Skeletal muscle satellite cell (primary cell): ENCODE results near the gene TRIO.

Source experiments
- H3K27me3 ChIP-seq: 2 replicates; pipeline ENCODE4 v1.7.0; 2013; ENCODE audit warnings: low read length; ENCODE audit not compliant: control insufficient read depth, insufficient read depth
- H3K36me3 ChIP-seq: 2 replicates; pipeline ENCODE4 v1.7.0; 2013; ENCODE audit warnings: mild to moderate bottlenecking, control low read depth, low read length; ENCODE audit not compliant: insufficient read depth
- H3K4me1 ChIP-seq: 2 replicates; pipeline ENCODE4 v1.7.0; 2013; ENCODE audit warnings: low read length; ENCODE audit not compliant: control insufficient read depth, insufficient read depth
- H3K4me2 ChIP-seq: 2 replicates; pipeline ENCODE4 v1.7.0; 2013; ENCODE audit warnings: mild to moderate bottlenecking, low read length
- H3K4me3 ChIP-seq: 2 replicates; pipeline ENCODE4 v1.7.0; 2013; ENCODE audit warnings: low read length
- H3K9ac ChIP-seq: 2 replicates; pipeline ENCODE4 v1.7.0; 2013; ENCODE audit warnings: mild to moderate bottlenecking, low read depth, low read length, moderate library complexity
- H3K9me3 ChIP-seq: replicated peaks from 2 replicates; pipeline ENCODE4 v1.7.0; 2013; ENCODE audit warnings: mild to moderate bottlenecking, control low read depth, low read length

TRIO gene

DNA sequence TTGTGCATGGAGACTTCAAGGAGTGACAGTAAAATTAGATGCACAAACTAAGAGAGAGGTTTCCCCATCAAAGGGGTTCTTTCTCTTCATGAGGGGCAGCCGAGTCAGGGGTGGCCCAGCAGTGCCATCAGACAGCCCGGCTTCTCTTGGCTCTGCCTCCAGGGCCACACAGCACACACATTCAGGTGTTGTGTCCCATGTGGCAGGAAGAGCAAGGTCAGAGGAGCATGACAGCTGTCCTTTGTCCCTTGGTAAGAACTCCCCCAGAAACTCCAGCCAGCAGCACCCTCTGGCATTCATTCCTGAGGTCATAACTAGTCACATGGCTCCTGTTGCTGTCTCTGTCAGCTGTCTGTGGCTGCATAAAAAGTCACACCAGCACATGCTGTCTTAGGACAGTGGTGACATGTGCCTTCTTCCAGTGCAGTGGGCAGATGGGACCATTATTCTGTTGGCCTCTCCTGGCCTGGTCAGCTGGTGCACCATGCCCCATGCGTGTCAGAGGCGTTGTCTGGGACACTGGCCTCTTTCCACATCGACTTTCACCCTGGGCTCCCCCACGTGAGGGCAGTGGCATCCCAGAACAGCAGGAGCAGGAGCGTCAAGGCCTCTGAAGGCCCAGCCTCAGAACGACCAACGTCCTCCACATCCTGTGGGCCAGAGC, 360.0 kb downstream of the TRIO start:
- H3K4me2 ChIP-seq: no peak overlapping the region
- H3K9me3 ChIP-seq: no peaks in the 10 kb centered on the region
- H3K9ac ChIP-seq: no peak overlapping the region
- no peaks in the 10 kb centered on the region for H3K27me3 ChIP-seq
- no peak overlapping the region for H3K4me3 ChIP-seq
- peaks cover 98% of the 10 kb centered on the region for H3K36me3 ChIP-seq
- H3K4me1 ChIP-seq: no peaks in the 10 kb centered on the region

DNA sequence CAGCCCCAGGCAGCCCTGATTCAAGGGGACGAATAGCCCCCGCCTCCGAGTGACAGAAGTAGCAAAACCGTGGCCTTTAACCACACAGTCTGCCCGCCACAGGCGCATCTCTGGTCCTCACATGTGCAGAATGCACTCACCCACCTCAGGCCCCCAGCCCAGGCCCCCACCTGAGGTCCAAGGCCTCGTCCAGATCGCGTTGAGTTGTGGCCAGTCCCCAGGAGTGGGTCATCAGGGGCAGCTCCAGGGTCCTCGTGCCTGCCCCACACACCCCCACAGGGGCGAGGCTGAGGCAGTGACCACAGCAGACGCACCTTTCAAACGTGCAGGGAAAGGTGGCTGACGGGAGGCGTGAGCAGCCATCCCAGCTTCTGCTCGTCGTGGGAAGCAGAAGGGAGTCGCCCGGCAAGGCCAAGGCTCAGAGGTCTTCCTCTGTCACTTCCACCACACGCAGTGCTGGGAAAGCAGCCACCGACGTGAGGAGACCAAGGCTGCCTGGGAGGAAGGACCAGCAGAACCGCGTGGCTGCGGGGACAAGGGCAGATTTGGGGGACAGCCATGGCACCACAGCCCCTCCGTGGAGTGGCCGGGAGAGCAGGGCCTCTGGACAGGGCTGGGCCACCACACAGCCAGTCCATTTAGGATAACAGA, 360.7 kb downstream of the TRIO start:
- Histone ChIP-seq H3K36me3 (peaks cover 98% of the 10 kb centered on the region), H3K4me3 (no peak overlapping the region)

DNA sequence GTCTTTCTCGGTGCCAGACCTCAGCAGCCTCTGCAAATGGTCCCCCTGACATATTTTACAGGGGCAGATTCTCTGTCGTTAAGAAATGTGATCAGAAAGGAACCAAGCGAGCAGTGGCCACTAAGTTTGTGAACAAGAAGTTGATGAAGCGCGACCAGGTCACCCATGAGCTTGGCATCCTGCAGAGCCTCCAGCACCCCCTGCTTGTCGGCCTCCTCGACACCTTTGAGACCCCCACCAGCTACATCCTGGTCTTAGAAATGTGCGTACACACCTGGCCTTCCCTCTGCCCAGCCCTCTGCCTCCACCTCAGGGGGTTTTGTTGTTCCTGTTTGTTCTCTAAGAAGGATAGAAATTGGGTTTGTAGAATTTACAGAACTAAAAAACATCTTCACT, 361.2 kb downstream of the TRIO start:
- Histone ChIP-seq H3K4me2 (no peak overlapping the region), H3K4me1 (no peaks in the 10 kb centered on the region), H3K27me3 (no peaks in the 10 kb centered on the region), H3K4me3 (no peak overlapping the region), H3K36me3 (peaks cover 93% of the 10 kb centered on the region), H3K9ac (no peak overlapping the region), H3K9me3 (no peaks in the 10 kb centered on the region)

More for the DNA sequence above, 360.7 kb downstream of the TRIO start:
- Histone ChIP-seq H3K9ac (no peak overlapping the region), H3K9me3 (no peaks in the 10 kb centered on the region), H3K4me1 (no peaks in the 10 kb centered on the region), H3K27me3 (no peaks in the 10 kb centered on the region), H3K4me2 (no peak overlapping the region)

DNA sequence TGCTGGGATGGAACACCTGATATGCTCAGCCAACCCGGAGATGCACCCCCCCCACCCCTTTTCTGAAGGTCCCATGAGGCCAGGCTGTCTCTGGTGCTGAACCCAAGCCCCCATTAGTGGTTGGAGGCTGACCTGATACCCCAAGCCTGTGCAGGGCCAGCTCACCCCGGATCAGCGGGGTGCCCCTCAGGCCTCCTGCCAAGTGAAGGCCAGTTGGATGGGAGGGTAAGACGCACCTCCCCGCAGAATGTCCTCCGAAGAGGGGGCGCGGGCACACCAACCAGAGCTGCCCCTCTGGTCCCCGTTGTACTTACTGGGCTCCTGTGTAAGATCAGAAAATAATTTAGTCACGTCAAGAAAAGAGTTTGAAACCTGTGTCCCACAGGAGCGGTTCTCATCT, 361.7 kb downstream of the TRIO start:
- H3K27me3 ChIP-seq: no peaks in the 10 kb centered on the region
- H3K4me3 ChIP-seq: no peak overlapping the region
- H3K36me3 ChIP-seq: peaks cover 95% of the 10 kb centered on the region
- no peak overlapping the region for H3K9ac ChIP-seq
- no peaks in the 10 kb centered on the region for H3K9me3 ChIP-seq
- no peaks in the 10 kb centered on the region for H3K4me1 ChIP-seq
- H3K4me2 ChIP-seq: no peak overlapping the region

DNA sequence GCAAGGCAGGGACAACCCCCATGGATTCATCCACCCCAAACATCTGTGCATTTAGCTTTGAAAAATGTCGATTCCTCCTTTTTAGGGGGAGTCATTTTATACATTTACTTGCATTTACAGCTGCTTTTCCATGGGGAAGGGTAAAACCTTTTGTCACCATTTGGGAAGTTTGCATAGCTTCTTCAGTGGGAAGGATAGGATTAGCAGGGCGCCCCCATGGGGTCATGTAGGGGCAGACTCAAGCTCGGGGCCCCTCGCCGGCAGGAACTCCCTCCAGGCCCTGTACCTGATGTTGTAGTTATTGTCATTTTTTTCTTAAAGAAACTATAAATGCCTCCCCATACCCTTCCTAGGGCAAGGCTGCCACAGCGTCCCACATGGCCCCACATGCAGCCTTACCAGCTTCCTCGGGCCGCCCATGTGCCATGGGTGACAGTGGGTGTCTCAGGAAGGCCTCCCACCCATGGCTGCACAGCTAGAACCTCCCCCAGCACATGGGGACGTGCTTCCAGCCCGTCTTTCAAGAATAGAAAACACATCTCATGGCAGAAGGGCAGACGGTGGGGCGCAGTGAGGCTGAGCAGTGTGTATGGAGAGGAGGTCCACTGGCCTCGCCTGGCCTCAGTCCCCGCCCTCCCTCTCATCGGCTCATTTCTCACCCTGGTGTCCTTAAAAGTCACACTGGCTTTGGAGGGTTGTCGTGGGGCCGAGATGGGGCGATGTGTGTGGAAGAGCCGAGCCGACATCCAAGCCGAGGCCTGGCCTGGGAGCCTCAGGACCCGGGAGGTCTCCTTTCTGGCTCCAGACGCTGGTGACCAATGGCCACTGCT, 362.4 kb downstream of the TRIO start:
- no peak overlapping the region for H3K4me2 ChIP-seq
- H3K4me1 ChIP-seq: no peaks in the 10 kb centered on the region
- no peaks in the 10 kb centered on the region for H3K27me3 ChIP-seq
- no peak overlapping the region for H3K4me3 ChIP-seq
- no peak overlapping the region for H3K9ac ChIP-seq
- no peaks in the 10 kb centered on the region for H3K9me3 ChIP-seq
- H3K36me3 ChIP-seq: peaks cover 92% of the 10 kb centered on the region

DNA sequence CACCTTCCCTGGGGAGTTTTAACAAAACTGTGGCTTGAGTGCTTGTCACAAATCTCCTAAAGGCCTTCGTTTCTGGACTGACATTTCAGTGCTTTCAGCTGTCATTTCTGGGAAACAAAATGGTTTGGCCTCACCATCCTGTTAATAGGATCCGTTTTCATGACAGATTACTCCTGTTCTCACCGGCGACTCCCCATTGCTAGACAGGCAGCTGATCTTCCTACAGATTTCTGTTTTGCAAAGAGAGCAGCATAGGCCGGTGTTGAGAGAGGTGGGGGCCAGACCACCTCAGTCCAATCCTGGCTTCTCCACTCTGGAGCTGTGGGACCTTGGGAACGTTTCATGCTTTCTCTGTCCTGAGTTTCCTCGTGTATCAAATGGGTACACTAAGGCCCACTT, 363.0 kb downstream of the TRIO start:
- Histone ChIP-seq H3K27me3 (no peaks in the 10 kb centered on the region), H3K4me2 (no peak overlapping the region), H3K36me3 (peaks cover 90% of the 10 kb centered on the region), H3K4me3 (no peak overlapping the region), H3K9ac (no peak overlapping the region), H3K4me1 (no peaks in the 10 kb centered on the region), H3K9me3 (no peaks in the 10 kb centered on the region)

DNA sequence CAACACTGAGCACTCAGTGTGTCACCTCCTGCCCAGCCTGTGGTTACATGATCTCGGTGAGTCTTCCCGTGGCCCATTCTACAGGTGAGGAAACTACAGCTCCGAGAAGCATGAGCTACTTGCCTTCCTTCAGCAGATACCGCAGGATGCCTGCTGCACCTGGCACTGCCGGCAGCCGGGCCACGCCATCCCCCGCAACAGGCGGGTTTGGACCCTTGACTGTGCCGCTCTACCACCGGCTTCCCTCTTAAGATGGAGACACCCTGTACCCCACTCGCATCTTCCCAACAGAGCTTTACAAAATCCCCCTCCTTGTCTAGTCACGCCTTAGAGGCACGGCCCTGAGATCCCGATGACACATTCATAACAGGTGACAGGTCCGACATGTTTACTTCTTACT, 363.5 kb downstream of the TRIO start:
- no peaks in the 10 kb centered on the region for H3K9me3 ChIP-seq
- no peak overlapping the region for H3K9ac ChIP-seq
- no peaks in the 10 kb centered on the region for H3K27me3 ChIP-seq
- peaks cover 84% of the 10 kb centered on the region for H3K36me3 ChIP-seq
- H3K4me2 ChIP-seq: no peak overlapping the region
- no peak overlapping the region for H3K4me3 ChIP-seq
- no peaks in the 10 kb centered on the region for H3K4me1 ChIP-seq

DNA sequence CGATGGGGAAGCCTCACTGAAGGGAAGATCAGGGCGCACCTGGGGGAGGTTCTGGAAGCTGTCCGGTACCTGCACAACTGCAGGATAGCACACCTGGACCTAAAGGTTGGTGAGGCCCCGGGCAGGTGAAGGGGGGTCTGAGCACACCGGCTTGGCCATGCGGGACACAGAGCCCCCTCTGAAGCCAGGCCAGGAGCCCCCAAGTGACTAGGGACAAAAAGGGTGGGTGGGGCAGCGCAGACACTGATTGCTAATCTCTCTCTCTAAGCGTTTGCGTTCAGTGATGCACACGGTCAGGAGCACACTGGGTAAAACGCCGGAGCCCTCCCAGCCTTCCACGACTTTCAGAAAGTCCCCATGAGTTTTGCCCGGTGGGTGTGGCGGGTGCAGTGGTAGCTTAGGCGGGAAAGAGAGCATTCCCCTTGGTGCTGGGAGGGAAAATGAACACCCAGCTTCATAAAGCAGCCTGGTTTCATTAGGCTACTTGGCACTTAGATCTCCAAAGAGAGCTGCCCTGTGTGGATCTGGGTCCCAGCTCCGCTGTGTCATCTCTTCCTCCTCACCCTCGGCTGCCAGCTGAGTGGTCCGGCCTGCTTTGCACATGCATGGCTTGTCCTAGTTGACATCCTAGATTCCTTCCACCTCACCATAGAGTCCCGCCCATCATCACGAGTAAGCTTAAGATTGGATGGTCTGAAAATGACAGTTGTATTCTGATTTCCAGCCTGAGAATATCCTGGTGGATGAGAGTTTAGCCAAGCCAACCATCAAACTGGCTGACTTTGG, 364.2 kb downstream of the TRIO start:
- H3K36me3 ChIP-seq: peaks cover 78% of the 10 kb centered on the region
- H3K27me3 ChIP-seq: no peaks in the 10 kb centered on the region
- no peaks in the 10 kb centered on the region for H3K9me3 ChIP-seq
- H3K9ac ChIP-seq: no peak overlapping the region
- no peaks in the 10 kb centered on the region for H3K4me1 ChIP-seq
- no peak overlapping the region for H3K4me2 ChIP-seq
- no peak overlapping the region for H3K4me3 ChIP-seq

DNA sequence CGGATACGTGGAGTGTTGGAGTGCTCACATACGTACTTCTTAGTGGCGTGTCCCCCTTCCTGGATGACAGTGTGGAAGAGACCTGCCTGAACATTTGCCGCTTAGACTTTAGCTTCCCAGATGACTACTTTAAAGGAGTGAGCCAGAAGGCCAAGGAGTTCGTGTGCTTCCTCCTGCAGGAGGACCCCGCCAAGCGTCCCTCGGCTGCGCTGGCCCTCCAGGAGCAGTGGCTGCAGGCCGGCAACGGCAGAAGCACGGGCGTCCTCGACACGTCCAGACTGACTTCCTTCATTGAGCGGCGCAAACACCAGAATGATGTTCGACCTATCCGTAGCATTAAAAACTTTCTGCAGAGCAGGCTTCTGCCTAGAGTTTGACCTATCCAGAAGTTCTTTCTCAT, 364.9 kb downstream of the TRIO start:
- H3K9ac ChIP-seq: no peak overlapping the region
- H3K36me3 ChIP-seq: peaks cover 71% of the 10 kb centered on the region
- H3K27me3 ChIP-seq: no peaks in the 10 kb centered on the region
- no peak overlapping the region for H3K4me2 ChIP-seq
- H3K4me3 ChIP-seq: no peak overlapping the region
- H3K4me1 ChIP-seq: no peaks in the 10 kb centered on the region
- no peaks in the 10 kb centered on the region for H3K9me3 ChIP-seq

DNA sequence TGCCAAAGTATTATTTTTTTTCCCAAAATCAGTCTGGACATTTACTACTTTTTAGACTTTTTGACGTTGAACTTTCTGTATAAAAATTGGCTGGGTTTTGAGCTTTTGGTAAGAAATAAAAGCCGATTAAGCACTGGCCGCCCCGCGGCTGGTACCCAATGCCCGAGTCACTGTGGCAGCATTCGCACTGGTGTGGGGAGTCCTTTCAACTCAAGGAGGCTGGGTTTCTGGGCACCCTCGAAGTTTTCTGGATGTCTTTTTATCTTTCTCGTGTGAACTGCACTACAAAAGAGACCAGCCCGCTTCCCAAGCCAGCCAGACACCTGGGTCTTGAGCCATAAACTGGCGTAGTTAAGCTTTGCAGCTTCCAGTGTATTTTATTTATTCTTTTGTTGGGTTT, 366.4 kb downstream of the TRIO start:
- Histone ChIP-seq H3K36me3 (peaks cover 56% of the 10 kb centered on the region), H3K9me3 (no peaks in the 10 kb centered on the region), H3K4me1 (no peaks in the 10 kb centered on the region), H3K9ac (no peak overlapping the region), H3K4me2 (no peak overlapping the region), H3K27me3 (no peaks in the 10 kb centered on the region), H3K4me3 (no peak overlapping the region)

DNA sequence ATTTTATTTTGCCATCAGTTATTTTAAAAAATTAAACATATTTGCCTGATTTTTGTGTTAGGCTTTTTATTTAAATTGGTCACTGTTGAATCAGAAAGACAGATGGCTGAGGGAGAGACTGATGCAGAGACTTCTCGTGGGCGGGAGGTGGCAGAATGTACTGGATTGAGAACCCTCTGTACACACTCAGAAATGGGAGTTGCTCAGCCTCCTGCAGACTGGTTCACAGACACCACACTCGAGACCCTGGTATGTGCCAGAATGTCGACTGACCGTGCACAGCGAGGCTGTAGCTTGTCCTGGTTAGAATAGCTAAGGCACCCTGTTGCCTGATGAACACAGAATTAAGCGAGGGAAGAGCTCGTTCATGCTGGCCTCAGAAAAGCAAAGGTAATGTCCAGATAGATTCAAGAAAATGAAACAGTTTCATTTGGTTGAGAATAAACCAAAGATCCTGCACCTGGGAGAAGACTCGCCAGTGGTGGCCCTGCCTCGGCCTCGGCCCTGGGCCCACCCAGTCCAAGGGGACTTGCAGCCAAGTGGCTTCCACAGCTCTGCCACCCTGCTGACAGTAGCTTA, 367.1 kb downstream of the TRIO start:
- no peak overlapping the region for H3K4me2 ChIP-seq
- H3K4me3 ChIP-seq: no peak overlapping the region
- H3K9me3 ChIP-seq: no peaks in the 10 kb centered on the region
- no peaks in the 10 kb centered on the region for H3K4me1 ChIP-seq
- no peak overlapping the region for H3K9ac ChIP-seq
- no peaks in the 10 kb centered on the region for H3K27me3 ChIP-seq
- H3K36me3 ChIP-seq: peaks cover 49% of the 10 kb centered on the region
